HG03342 (cell line): ENCODE results near the gene CMSS1.

Experiments
- ATAC-seq: cut with Tn5 transposase; IDR thresholded peaks from one replicate; pipeline ENCODE4 v1.9.1; 2021; ENCODE audit warnings: mild to moderate bottlenecking, moderate library complexity; ENCODE audit not compliant: unreplicated experiment

CMSS1 gene

DNA sequence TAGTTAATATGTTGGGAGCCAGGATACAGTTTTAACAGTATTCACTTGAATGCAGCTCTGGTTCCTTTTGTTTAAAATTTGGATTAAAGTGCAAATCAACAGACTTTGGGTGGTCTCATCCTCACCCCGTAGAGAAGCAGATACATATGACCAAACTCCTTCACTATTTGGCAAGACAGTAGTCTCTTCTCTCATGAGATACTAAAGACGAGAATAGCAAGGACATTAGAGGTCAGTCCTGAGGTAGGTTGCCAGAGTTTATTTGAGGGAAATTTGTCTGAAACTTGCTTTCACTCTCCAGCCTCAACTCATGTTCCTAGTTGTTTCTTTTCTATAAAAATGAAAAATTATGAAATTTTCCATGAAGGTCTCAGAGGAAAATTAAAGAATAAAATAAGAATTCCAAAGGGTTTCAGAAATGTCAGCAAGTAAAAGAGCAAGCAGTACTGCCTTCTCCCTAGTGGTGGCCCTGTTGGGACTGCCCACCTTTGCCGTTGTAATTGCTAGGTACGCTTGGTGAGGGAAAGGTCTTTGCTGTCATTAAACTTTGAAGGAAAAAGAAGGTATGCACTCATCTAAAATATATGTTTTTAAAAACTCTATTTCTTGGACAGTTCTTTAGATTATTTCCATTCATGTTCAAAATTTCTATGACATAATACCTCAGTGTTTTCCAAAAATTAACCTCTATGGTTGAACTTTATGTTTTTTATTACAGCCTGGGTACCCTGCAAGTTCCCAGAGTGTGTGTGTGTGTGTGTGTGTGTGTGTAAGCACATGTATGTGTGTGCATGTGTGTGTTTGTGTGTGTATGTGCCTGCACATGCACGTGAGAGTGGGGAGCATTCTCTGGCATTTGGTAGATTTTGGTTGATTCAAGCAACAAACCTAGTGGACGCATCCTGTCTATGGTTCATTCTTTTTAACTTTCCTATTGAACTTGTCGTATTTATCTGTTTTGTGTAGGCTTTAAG is 111.4 kb downstream of the CMSS1 start:
- no peak for ATAC-seq

DNA sequence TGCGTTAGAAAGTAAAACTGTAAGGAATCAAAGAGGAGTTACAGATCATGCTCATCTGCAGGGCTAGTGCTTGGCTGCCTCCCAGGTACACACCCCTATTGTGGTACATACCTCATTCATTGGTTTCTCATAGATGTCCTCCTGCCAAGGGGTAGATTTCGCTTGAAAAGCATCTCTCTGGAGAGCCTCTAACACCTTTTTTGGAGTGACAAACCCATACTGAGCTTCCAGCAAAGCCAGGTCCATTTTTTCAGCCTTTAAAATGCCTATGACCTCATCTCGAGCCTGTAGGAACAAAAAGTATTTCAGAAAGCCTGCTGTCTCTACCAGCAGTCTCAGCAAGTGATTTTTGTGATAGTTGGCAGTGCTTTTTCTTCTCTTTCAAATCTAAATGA is 112.1 kb downstream of the CMSS1 start:
- ATAC-seq = no peak

DNA sequence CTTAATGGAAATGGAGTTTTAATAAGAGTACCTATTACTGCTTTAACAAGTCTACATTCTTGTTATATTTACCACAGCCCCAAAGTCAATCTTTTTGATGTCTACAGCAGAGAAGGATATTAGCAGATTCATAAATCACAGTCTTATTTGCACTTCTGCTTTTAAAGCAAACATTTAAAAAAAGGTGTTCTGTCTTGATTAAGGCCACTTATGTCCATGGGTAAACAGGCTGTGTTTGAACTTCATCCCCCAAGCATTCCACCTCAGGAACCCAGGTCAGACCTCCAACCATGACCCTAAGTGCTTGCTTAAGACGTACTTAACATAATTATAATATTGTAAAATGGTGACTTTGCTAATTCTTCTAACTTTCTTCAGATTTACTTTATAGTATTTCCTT is 113.4 kb downstream of the CMSS1 start:
- no peak for ATAC-seq

DNA sequence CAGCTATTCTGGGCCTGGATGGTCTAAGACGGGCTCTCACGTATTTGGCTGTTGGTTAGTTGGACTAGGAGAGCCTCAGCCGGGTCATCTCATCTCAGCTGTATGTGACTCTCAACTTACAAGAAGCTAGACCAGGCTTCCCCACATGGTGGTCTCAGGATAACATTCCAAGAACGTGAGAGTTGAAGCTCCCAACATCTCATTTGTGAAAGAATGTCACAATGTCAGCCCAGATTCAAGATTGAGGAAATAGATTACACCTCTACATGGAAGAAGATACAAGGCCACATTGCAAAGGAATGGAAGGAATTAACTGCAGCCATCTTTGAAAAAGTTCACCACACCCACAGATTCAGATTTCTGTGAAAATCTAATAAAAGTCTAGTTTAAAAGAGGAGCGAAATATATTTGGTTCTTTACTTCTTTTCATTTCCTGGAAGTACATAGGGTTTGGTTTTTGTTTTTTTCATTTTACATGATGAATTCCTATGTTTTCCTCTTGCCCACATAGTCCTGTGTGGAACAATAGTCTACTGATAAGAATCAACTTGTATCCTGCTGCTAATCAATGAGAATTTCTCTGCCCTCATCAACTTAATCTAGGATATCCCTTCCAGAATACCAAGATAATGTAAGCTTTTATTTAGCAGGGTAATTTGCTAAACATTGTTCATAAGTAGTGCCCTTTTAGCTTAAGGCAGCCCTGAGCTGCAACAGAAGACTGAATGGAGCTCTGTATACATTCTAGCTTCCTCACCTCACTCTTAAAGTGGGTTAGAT is 116.5 kb downstream of the CMSS1 start:
- no peak for ATAC-seq

DNA sequence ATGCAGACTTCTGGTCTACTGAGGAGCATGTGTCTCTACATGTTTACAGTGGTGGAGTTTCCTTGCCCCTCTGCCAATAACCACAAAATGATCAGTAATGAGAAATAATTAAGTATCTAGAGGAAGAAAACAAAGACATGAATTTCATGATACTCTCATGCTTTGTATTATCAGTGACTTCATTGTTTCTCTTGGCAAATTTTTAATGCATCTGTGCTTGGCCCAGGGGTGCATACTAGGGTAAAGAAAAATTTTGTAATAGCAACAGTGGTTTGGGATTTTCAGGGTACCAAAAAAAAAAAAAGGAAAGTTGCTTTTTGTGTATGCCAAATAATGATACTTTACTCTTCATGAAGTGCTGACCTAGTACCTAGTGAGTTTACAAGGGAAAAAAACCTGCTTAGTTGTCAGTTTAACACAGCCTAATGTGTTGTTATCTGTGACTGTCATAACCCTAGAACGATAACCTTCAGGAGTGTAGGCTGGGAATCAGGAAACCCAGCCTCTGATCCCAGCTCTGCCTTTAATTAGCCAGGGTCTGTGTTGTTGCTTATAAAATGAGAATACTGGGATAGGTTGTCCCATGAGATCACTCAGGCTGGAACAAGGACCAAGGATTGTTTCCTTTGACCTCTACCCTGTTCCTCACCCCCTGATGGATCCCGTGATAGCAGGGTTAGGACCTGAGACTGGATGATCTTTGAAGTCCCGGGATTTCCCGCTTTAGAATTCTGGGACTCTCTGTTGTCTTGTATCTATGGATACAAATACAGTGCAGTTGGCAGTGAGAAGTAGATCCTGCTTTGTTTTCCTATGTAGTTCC is 117.5 kb downstream of the CMSS1 start:
- ATAC-seq = no peak

DNA sequence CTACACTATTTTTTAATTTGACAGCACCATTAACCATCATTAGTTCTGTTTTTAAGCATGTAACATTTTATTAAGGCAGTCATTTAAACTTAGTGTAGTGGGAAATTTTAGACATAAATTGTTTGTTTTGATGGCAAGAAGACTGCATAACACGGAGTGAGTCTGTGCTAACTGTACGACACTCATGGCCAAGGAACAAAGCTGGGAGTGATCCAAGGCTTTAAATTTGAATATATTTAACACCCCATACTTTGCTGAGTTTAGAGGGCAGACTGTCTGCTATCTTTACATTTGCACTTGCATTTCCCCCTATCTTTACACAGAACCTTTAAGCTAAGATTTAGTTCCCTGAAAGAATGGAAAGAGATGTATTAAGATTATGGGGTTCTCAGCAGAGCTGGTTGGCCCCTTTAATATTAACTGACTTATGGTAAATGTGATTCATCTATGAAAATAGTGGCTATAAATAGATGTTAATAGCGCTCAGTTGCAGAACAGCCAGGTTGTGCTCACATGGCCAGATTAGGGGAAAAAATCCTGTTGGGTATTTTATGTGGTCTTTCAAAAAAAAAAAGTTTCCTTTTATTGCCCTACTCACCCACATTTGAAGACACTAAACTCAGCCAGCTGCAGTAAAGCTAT is 120.7 kb downstream of the CMSS1 start:
- no peak for ATAC-seq

DNA sequence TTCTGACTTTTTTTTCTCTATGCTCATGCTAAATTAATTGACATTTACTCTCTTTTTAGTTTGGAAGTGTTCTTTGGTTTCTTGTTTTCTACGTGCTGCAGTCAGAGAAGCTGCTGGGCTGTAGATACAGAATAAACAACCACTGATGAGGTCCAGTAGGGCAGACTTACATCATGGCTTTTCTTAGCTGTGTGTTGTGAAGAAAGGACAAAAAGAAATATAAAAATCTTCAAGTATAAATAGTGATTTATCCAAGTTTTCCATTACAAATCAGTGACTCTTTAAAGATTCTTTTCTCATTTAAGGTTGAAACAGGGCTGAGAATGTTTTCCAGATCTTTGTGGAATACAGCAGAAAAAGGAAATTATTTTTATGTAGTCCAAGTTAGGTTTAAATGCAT is 122.2 kb downstream of the CMSS1 start:
- ATAC-seq = no peak

DNA sequence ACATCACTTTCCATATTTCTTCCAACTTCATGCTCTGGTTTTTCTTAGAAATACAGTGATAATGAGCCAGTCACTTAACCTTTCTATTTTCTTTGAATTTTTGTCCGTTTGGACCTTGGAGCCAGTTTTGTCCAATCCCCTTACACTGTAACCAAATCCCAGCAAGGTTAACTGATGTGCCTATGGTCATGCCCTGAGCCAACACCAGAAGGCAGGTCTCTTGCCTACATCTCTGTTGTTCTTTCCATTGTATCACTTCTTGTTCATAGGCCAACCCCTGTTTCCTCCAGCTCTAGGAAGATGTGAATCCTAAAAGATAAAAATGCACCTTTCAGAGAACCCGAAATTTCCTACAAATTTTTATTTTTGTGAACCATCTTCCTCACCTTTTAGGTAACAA is 122.7 kb downstream of the CMSS1 start:
- no peak for ATAC-seq

DNA sequence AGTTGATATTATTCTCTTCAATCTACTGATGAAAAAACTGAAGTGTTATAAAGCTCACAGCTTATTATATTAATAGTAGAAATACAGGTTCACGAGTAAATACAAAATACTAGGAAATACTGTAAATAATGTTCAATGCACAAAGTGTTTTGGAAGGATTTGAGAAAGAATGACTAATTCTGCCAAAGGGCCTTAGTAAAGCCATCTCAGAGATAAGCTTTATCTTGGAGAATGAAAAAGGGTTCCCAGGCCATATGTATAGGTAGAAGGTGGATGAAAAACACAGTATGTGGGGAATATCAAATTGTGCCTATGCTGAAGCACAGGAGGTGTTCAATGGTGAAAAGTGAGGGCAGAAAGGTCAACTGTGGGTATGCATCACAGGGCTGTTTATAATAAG is 123.5 kb downstream of the CMSS1 start:
- ATAC-seq = no peak

DNA sequence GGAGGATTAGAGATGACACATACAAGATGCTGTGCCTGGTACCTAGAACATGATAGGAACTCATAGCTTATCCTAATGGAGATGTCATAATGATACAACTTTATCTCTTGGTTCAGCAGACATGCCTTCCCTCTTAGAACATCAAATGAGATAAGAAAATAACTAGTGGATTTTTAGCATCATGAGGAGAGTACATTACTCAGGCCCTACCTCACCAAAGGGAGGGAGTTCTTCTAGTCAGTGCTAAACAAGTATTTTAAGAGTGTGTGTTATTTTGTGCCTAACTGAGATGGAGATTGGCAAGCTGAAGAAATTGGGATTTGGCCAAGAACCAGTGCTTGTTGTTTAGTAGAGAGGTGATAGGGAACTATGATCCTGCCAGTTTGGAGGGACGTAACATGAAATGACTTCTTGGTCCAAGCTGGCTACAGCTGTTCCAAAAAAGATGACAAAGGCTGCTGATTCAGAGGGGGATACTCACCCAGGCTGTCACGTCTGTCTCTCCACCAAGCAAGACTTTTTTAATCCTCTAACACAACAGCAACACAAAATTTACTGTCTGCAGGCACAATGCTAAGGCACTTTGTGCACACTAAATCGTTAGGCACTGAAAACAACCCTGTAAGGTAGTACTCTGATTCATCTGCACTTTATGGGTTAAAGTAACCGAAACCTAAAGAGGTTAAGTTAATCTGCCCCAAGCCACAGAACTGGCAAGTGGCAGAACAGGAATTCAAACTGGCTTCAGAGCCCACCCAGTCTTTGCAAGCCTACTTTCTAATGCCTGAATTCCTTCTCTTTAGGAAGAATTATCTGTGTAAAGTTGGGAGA is 126.5 kb downstream of the CMSS1 start:
- ATAC-seq = no peak

DNA sequence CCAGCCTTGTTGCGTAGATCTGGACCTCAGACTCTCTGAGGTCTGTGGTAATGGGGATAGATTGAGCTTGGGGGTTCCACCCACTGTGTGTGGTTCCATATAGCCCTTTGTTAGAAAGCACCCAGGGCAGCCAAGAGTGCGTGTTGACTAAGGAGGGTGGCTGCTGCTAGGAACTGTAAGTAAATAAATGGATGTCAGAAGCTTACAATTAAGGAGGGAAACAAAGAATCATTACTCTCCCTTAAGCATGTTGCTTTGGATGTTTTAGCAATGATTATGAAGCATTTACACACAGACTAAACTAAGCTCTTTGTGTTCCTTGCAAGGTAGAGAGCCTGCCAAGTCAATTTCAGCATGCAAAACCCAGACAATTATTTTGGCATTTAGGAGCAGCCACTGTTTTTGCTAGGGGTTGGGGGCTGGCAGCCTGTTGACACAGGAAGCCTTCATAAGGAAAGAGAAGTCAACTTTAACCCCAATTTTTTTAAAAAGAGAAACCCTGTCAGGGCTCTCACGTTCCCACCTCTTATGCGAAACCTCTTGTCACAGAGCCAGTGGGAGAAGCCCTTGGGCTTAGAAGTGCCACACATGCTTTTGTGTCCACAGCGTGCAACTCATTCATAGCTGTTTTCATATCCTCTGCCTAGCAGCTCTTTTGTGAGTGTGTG is 127.8 kb downstream of the CMSS1 start:
- no peak for ATAC-seq

DNA sequence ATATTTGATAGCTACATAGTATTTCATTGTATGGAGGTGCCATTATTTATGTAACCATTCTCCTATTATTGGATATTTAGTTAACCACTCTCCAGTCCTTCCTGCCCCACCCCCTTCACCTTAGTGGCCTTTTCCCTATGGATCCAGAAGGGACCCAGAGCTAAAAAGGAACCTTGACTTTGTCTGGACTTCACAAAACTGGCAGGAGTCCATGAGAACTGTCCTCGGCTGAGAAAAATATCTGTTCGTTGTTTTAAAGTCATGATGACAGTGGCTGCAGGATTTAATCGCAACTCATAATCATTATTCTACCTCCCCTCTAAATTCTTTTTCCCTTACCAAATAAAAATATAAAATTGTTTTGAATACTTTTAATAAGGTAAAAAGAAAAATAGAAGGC is 129.7 kb downstream of the CMSS1 start:
- ATAC-seq = no peak

DNA sequence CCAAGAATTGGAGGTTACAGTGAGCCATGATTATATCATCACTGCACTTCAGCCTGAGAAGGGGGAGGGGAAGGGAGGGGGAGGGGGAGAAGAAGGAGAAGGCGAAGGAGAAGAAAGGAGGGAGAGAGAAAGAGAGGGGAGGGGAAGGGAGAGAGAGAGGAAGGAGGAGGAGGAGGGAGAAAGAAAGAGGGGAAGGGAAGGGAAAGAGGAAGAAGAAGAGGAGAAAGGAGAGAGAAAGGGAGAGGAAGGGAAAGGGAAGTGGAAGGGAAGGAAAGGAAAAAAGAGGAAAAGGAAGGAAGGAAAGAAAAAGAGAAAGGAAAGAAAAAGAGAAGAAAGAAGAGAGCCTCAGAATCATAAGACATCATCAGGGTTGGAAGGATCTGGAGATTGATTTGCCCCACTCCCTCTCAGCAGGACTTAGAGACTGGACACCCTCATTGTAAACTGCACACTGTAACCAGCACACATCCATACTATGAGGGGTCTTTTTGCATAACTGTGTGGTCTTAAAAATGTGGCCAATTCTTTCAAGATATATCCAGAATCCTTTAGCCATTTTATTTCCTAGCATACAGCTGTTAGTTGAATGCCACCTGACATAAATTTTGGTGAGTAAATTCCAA is 130.9 kb downstream of the CMSS1 start:
- ATAC-seq = no peak

DNA sequence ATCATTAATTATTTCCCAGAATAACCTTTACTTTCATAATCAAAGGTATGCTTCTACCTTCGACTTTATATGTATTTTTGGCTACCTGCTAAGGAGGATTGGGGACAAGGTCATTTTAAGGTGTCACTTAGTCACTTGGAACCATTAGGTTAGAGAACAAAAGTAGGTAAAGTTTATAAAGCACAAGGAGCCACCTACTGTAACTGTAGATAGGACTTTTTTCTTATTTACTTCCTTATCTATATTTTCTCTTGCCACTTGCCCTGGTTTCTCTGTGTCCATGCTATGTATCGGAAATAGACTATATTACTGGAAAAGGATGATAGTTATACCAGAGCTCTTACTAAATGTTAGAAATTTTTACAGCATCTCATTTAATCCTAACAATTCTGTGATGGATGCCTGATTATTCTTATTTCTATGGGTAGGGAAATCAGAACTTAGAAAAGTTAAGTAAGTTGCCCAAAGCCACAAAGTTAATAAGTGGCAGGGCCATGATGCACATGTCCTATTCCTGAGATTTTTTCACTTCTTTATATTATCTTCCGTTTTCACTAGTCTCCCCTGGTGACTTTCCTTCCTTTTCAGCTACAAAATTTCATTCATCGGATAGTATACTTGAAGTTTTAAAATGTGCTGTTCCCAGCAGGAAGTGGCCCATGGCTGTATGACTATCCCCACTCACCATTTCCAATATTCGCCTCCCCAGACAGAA is 132.5 kb downstream of the CMSS1 start:
- ATAC-seq = no peak

DNA sequence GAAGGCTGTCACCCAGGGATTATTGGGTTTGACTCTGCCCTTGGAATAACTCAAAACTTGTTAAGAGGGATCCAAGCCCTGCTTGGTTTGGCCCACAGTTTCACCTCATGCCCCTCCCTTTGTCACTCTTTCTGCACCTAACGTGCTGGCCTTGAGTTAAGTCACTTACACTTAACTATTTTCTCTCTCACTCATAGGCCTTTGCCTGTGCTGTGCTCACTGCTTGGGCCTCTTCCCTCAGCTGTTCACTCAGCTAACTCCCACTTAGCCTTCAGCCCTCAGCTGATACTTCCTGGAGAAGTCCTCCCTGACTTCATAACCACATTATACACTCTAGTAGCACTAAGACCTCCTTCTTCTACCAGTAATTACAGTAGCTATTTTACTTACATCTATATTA is 133.3 kb downstream of the CMSS1 start:
- no peak for ATAC-seq

DNA sequence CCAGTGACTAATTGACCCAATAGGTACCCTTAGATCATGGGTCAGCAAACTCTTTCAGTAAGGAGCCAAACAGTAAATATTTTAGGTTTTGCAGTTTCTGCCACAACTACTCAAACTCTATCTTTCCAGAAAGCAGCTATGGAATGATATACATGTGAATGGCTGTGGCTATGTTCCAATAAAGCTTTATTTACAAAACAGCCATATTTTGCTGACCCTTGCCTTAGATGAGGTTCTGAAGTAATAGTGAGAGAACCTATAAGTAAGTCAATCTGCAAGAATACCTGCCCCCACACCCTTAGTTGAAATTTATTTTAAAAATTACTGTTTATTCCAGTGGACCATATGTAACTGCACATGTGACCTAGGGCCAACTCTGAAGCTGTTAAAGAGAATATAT is 134.0 kb downstream of the CMSS1 start:
- ATAC-seq = no peak

DNA sequence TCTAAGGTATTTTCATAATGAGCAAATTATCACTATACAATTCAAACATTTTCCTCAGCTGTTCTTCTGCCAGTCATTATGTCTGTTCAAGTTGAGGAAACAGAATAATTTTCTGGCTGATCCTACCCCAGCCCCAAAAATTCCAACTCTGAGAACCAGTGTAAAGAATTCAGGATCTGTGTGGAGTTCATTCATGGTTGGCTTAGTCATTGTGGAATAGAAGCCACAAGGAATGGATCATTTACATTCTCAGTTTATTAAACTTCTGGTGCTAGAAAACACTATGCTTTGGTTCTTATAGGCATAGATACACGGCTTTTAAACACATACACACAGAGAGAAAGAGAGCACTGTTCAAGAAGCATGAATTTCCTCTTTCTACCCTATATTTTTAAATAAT is 134.6 kb downstream of the CMSS1 start:
- no peak for ATAC-seq

DNA sequence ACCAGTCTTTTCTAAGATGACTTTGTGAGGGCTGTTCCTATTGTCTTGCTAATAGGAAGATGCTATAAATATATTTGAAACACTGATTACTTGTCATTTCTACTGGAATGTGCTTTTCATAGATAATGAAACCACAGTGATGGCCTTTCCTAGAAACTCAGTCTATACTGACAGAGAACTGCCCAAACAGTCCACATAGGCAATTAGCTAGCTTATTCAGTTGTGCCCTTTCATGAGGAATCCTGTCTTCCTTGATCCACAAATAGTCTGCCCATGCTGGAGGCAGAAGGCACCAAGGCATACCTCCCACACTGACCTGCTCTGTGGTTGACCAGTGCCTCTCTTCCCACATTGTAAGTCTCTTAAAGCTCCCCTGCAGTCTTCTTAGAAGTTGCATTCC is 135.9 kb downstream of the CMSS1 start:
- no peak for ATAC-seq
